SK-N-MC (cell line): ENCODE measurements around the gene TAB3.

ENCODE experiments used
- EZH2 ChIP-seq: fragments of 200-600 bp; sonication (generic); IDR thresholded peaks from one replicate; pipeline ENCODE4 v1.6.1; 2017; ENCODE audit warnings: antibody characterized with exemption
- POLR2AphosphoS5 ChIP-seq: IDR thresholded peaks from 2 replicates; pipeline ENCODE4 v1.6.1; 2012; ENCODE audit warnings: mild to moderate bottlenecking, low read depth, low read length, borderline replicate concordance

DNA sequence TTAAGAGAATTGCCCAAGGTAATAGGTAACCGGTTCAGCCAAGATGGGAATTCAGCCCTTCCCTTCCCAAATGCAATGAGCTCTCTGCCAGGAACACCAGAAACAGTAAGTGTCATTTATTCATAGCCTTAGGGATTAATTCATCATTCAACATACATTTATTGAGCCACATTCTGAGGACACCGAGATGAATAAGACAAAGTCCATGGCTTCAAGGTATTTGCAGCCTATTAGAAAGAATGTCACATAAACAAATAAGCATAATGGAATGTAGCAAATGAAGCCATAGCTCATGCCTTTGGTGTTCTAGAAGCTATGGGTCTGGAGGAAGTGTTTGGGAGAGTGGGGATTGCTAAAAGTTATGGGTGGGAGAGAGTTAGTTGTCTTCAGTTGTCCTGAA, 6.3 kb upstream of the TAB3 start:
- TF ChIP-seq EZH2 (no peak), POLR2AphosphoS5 (no peak)
